Measurements from ENCODE around the gene EPS8L2. TPM values are rescaled to one million over a fixed set of nuclear protein-coding genes. Genes with fewer than 3 reads are reported as not detected.

EPS8L2 gene
- total RNA-seq, 1 donor from 2014 or later: 2.6 TPM

DNA sequence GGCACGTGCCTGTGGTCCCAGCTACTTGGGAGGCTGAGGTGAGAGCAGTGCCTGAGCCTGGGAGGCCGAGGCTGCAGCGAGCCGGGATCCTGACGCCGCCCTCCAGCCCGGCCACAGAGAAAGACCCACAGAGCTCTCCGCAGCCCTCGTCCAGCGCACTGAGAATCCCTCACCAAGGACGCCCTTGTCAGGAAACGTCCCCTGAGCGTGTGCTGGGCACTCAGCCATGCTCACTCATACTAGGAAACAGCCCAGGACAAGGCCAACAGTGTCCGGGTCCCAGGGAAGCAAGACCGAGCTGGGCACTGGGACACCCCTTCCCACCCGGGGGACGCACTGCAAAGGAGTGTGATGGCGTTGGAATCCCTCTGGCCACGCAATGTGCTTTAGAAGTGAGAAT, 25.6 kb upstream of the EPS8L2 start:
- no peak overlapping the region for H3K27ac Mint-ChIP-seq (ENCODE audit: unreplicated experiment)

DNA sequence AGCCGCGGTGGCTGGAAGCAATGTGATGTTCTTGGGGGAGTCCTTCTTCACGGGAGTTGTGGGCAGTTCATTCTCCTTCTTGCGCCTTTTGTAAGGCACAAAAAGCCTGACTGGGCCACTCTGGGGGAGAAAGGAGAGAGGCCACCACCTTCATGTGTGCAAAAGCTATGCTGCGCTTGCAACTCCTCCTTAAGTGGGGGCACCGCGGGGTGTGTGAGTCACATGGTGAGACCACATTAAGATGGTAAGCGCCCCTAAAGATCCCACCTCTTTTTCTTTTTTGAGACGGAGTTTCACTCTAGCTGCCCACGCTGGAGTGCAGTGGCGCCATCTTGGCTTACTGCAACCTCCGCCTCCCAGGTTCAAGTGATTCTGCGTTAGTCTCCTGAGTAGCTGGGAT, 25.1 kb upstream of the EPS8L2 start:
- Mint-ChIP-seq H3K9me3 (no peaks in the 10 kb centered on the region), H3K4me1 (no peaks in the 10 kb centered on the region), H3K27me3 (ENCODE audit: low read depth) (no peaks in the 10 kb centered on the region), H3K4me3 (no peak overlapping the region), H3K27ac (ENCODE audit: unreplicated experiment) (no peak overlapping the region), H3K36me3 (ENCODE audit: low read depth) (peaks cover 28% of the 10 kb centered on the region)
- TF ChIP-seq, protein P1, sequence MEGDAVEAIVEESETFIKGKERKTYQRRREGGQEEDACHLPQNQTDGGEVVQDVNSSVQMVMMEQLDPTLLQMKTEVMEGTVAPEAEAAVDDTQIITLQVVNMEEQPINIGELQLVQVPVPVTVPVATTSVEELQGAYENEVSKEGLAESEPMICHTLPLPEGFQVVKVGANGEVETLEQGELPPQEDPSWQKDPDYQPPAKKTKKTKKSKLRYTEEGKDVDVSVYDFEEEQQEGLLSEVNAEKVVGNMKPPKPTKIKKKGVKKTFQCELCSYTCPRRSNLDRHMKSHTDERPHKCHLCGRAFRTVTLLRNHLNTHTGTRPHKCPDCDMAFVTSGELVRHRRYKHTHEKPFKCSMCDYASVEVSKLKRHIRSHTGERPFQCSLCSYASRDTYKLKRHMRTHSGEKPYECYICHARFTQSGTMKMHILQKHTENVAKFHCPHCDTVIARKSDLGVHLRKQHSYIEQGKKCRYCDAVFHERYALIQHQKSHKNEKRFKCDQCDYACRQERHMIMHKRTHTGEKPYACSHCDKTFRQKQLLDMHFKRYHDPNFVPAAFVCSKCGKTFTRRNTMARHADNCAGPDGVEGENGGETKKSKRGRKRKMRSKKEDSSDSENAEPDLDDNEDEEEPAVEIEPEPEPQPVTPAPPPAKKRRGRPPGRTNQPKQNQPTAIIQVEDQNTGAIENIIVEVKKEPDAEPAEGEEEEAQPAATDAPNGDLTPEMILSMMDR (conservative IDR thresholded peaks at IDR 0.05): no peak
- DNase-seq (ENCODE audit: low read depth, low spot score): no peak

More for the DNA sequence above, 25.6 kb upstream of the EPS8L2 start:
- Mint-ChIP-seq H3K4me3 (no peak overlapping the region), H3K36me3 (ENCODE audit: low read depth) (peaks cover 28% of the 10 kb centered on the region), H3K9me3 (no peaks in the 10 kb centered on the region), H3K27me3 (ENCODE audit: low read depth) (no peaks in the 10 kb centered on the region), H3K4me1 (no peaks in the 10 kb centered on the region)
- DNase-seq (ENCODE audit: low read depth, low spot score): no peak
- TF ChIP-seq, protein P1 (conservative IDR thresholded peaks at IDR 0.05): no peak

DNA sequence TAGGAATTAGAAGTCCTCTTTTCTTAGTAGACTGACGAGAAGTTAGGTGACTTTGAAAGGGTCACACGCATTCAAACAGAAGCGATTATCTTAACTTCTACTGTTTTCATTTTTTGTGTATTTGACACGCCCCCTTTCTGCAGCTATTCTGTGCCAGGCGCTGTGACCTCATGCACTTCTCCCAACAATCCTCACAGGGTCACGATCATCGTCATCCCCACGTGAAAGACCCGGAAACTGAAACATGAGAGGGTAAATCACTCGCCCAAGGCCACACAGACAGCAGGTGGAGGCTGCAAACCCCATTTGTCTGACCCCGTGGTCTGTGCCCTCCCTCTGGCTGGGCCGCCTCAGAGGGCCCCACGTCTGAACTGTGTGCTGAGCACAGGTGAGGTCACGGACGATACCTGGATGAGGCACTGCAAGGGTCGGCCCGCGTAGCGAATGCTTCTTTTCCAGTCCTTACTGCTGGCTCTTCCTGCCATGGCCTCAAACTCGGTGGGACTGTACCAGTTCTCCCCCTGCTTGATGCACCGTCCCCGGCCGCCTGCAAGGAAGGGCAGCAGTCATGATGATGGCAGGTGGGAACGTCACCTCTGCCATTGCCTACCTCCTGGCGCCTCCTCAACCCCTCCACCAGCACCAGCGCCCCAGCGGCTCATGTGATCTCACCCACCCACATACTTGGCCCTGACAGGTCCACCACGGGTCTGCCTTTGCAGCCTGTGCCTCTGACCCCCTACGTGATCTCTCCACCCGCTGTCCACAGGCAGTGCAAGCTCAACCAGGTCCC, 19.4 kb upstream of the EPS8L2 start:
- H3K27ac Mint-ChIP-seq (ENCODE audit: unreplicated experiment): no peak overlapping the region
- H3K27me3 Mint-ChIP-seq (ENCODE audit: low read depth): no peaks in the 10 kb centered on the region
- TF ChIP-seq, protein P1 (conservative IDR thresholded peaks at IDR 0.05): no peak
- no peak overlapping the region for H3K4me3 Mint-ChIP-seq
- no peak for DNase-seq (ENCODE audit: low read depth, low spot score)
- H3K36me3 Mint-ChIP-seq (ENCODE audit: low read depth): peaks cover 26% of the 10 kb centered on the region
- peaks cover 8% of the 10 kb centered on the region for H3K4me1 Mint-ChIP-seq
- H3K9me3 Mint-ChIP-seq: no peaks in the 10 kb centered on the region

DNA sequence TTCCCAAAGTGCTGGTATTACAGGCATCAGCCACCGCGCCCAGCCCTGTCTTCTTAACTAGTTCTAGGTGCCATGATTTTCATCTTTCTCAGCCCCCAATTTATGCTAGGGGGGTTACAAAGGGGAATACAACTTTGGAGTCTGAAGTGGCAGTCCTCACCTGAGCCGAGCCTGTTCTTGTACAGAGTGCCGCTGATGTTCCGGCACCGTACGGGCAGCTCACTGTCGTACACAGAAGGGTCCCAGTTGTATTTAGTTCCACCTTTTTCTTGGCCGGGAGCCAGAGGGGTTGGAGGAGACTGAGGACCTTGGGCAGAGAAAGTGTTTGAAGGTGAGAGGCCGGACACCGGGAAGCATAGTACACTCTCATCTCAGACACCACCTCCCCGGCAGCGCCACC, 18.3 kb upstream of the EPS8L2 start:
- no peak for DNase-seq (ENCODE audit: low read depth, low spot score)
- Mint-ChIP-seq H3K9me3 (no peaks in the 10 kb centered on the region), H3K27ac (ENCODE audit: unreplicated experiment) (no peak overlapping the region), H3K27me3 (ENCODE audit: low read depth) (no peaks in the 10 kb centered on the region), H3K4me3 (no peak overlapping the region), H3K4me1 (peaks cover 16% of the 10 kb centered on the region), H3K36me3 (ENCODE audit: low read depth) (peaks cover 22% of the 10 kb centered on the region)
- TF ChIP-seq, protein P1 (conservative IDR thresholded peaks at IDR 0.05): no peak

DNA sequence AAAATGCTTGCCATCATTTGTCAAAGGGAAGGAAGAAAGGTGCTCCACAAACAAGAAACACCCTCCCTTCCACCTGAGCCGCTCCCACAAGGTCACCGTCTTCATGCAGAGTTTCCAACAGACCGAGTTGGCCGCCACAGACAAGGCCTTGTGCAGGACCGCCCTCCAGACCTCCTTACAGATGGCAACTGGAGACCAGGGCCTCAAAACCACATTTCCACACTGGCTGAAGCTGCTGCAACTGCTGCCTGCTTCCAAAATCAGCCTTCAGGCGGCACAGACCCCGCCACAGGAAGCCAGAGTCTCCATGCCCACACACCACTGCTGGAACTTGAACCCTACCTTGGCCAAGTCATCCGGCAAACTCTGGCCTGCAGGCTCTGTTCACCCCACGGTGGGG, 17.4 kb upstream of the EPS8L2 start:
- TF ChIP-seq, protein P1 (conservative IDR thresholded peaks at IDR 0.05): no peak
- Mint-ChIP-seq H3K27me3 (ENCODE audit: low read depth) (no peaks in the 10 kb centered on the region), H3K4me3 (no peak overlapping the region), H3K36me3 (ENCODE audit: low read depth) (peaks cover 14% of the 10 kb centered on the region), H3K4me1 (peaks cover 25% of the 10 kb centered on the region), H3K9me3 (no peaks in the 10 kb centered on the region), H3K27ac (ENCODE audit: unreplicated experiment) (no peak overlapping the region)
- no peak for DNase-seq (ENCODE audit: low read depth, low spot score)
